TTC549 (cell line): ENCODE measurements around the gene ENO2.

ENCODE experiments used
- FAIRE-seq: peaks from 2 replicates; lab custom pipeline; 2012; peaks lifted over from hg19 to GRCh38; lab: Jason Lieb, UNC

ENO2 gene

GRCh38 chr12:6948873-6949594 is 34.7 kb downstream of the ENO2 start:
- FAIRE-seq: no peak

- no peak for FAIRE-seq
These were observed 36.0 kb downstream of the ENO2 start for GRCh38 chr12:6950401-6950801.

GRCh38 chr12:6950811-6951540 is 36.6 kb downstream of the ENO2 start, which contains the start of gene PTPN6:
TSS of gene PTPN6 (plus strand) at chr12:6951356. CDS start at chr12:6951513, 157 bp downstream.
- no peak for FAIRE-seq

GRCh38 chr12:6951551-6952120 is 37.3 kb downstream of the ENO2 start:
- no peak for FAIRE-seq

- no peak for FAIRE-seq
These were observed 37.9 kb downstream of the ENO2 start for GRCh38 chr12:6952121-6952862.

GRCh38 chr12:6952863-6953441 is 38.6 kb downstream of the ENO2 start:
- FAIRE-seq: no peak

GRCh38 chr12:6953442-6954315 is 39.3 kb downstream of the ENO2 start:
- FAIRE-seq: no peak

GRCh38 chr12:6954316-6955107 is 40.1 kb downstream of the ENO2 start:
- FAIRE-seq: no peak

GRCh38 chr12:6955108-6956020 is 41.0 kb downstream of the ENO2 start:
- FAIRE-seq: no peak

GRCh38 chr12:6956021-6956727 is 41.8 kb downstream of the ENO2 start:
- FAIRE-seq: no peak

GRCh38 chr12:6957151-6957701 is 42.8 kb downstream of the ENO2 start:
- FAIRE-seq: no peak

- no peak for FAIRE-seq
These were observed 43.6 kb downstream of the ENO2 start for GRCh38 chr12:6957741-6958608.

- no peak for FAIRE-seq
These were observed 44.3 kb downstream of the ENO2 start for GRCh38 chr12:6958609-6959057.

GRCh38 chr12:6959058-6959804 is 44.9 kb downstream of the ENO2 start:
- no peak for FAIRE-seq

- FAIRE-seq: no peak
These were observed 45.6 kb downstream of the ENO2 start for GRCh38 chr12:6959805-6960592.
